Astrocyte (in vitro differentiated cells and primary cell): ENCODE results near the gene TOM1L2. TPM values are rescaled to one million over a fixed set of nuclear protein-coding genes. Genes with fewer than 3 reads are reported as not detected.
A peak's percentile ranks its signal among the peaks of the same experiment; 100 is the strongest.

ENCODE experiments used
- DNase-seq: peaks from one replicate; pipeline ENCODE4 v3.0.0-alpha.2; 2010; ENCODE audit warnings: low read depth
- FAIRE-seq: peaks from 2 replicates; lab custom pipeline; 2011; peaks lifted over from hg19 to GRCh38; lab: Jason Lieb, UNC
- H2AFZ ChIP-seq: 2 replicates; pipeline ENCODE4 v1.6.0; 2012; ENCODE audit warnings: low read depth, low read length, inconsistent platforms
- H3K27ac ChIP-seq: 2 replicates; pipeline ENCODE4 v1.5.1; 2011; ENCODE audit warnings: low read depth, low read length, inconsistent platforms
- H3K27me3 ChIP-seq: 2 replicates; pipeline ENCODE4 v1.6.0; 2011; ENCODE audit warnings: low read length, inconsistent platforms; ENCODE audit not compliant: insufficient read depth
- H3K36me3 ChIP-seq: 2 replicates; pipeline ENCODE4 v1.5.1; 2011; ENCODE audit warnings: low read length, inconsistent platforms; ENCODE audit not compliant: insufficient read depth
- H3K4me1 ChIP-seq: 2 replicates; pipeline ENCODE4 v1.5.1; 2011; ENCODE audit warnings: low read length, inconsistent platforms; ENCODE audit not compliant: insufficient read depth
- H3K4me2 ChIP-seq: 2 replicates; pipeline ENCODE4 v1.6.0; 2012; ENCODE audit warnings: low read length, inconsistent platforms
- H3K4me3 ChIP-seq: 2 replicates; pipeline ENCODE4 v1.5.1; 2011; ENCODE audit warnings: low read depth, mild to moderate bottlenecking, low read length, inconsistent platforms; ENCODE audit not compliant: insufficient read depth
- H3K79me2 ChIP-seq: 2 replicates; pipeline ENCODE4 v1.6.0; 2012; ENCODE audit warnings: mild to moderate bottlenecking, low read length, inconsistent platforms; ENCODE audit not compliant: insufficient read depth
- H3K9ac ChIP-seq: 2 replicates; pipeline ENCODE4 v1.6.0; 2012; ENCODE audit warnings: mild to moderate bottlenecking, low read length, inconsistent platforms
- H3K9me3 ChIP-seq: 2 replicates; pipeline ENCODE4 v1.5.1; 2012; ENCODE audit warnings: low read depth, mild to moderate bottlenecking, low read length, inconsistent platforms; ENCODE audit not compliant: insufficient read depth
- H4K20me1 ChIP-seq: 2 replicates; pipeline ENCODE4 v1.6.0; 2012; ENCODE audit warnings: low read length, inconsistent platforms; ENCODE audit not compliant: insufficient read depth
- H3K27ac Mint-ChIP-seq: one replicate; pipeline ENCODE4 v1.8.0; 2021; ENCODE audit warnings: mild to moderate bottlenecking, mixed read lengths; ENCODE audit not compliant: unreplicated experiment
- H3K27me3 Mint-ChIP-seq: one replicate; pipeline ENCODE4 v1.8.0; 2021; ENCODE audit warnings: low read depth, mixed read lengths; ENCODE audit not compliant: unreplicated experiment
- H3K36me3 Mint-ChIP-seq: one replicate; pipeline ENCODE4 v1.8.0; 2021; ENCODE audit warnings: low read depth, mixed read lengths; ENCODE audit not compliant: unreplicated experiment
- H3K4me1 Mint-ChIP-seq: one replicate; pipeline ENCODE4 v1.8.0; 2021; ENCODE audit warnings: low read depth, mixed read lengths; ENCODE audit not compliant: unreplicated experiment
- H3K4me3 Mint-ChIP-seq: one replicate; pipeline ENCODE4 v1.8.0; 2021; ENCODE audit warnings: mild to moderate bottlenecking, moderate library complexity, mixed read lengths; ENCODE audit not compliant: unreplicated experiment
- H3K9me3 Mint-ChIP-seq: one replicate; pipeline ENCODE4 v1.8.0; 2021; ENCODE audit warnings: mild to moderate bottlenecking, mixed read lengths; ENCODE audit not compliant: unreplicated experiment
- CTCF ChIP-seq: IDR thresholded peaks from 2 replicates; pipeline ENCODE4 v1.5.1; 2011; ENCODE audit warnings: low read depth, mild to moderate bottlenecking, inconsistent platforms, low read length, moderate library complexity; ENCODE audit not compliant: insufficient read depth
- EZH2 ChIP-seq: IDR thresholded peaks from 2 replicates; pipeline ENCODE4 v1.6.1; 2012; ENCODE audit warnings: mild to moderate bottlenecking, low read length, inconsistent platforms; ENCODE audit not compliant: insufficient read depth
- total RNA-seq: library from RNA; stranded (reverse); gene quantifications from 2 replicates; pipeline ENCODE4 v1.2.1, GENCODE V29; 2021

TOM1L2 gene
- total RNA-seq, 1 donor from 2014 or later: 54.4 TPM

- Histone ChIP-seq H2AFZ (no peak overlapping the region), H3K79me2 (peaks cover 55% of the 10 kb centered on the region), H3K4me3 (no peak overlapping the region), H3K9me3 (no peaks in the 10 kb centered on the region), H3K27ac (peak overlapping the region; percentile 13), H3K36me3 (no peaks in the 10 kb centered on the region), H3K4me1 (peaks cover 61% of the 10 kb centered on the region), H3K27me3 (no peaks in the 10 kb centered on the region), H3K4me2 (peak overlapping the region; percentile 0), H4K20me1 (peaks cover 21% of the 10 kb centered on the region), H3K9ac (no peak overlapping the region)
- DNase-seq (peak; percentile 64), FAIRE-seq (peak; percentile 62)
- Mint-ChIP-seq H3K27me3 (no peaks in the 10 kb centered on the region), H3K4me3 (peak overlapping the region; percentile 23), H3K4me1 (peaks cover 82% of the 10 kb centered on the region), H3K9me3 (no peaks in the 10 kb centered on the region), H3K36me3 (peaks cover 2% of the 10 kb centered on the region), H3K27ac (peak overlapping the region; percentile 77)
- no peak for TF ChIP-seq EZH2
Measured at GRCh38 chr17:17937201-17937853, 34.9 kb downstream of the TOM1L2 start.

- no peaks in the 10 kb centered on the region for H3K36me3 Mint-ChIP-seq
- peak overlapping the region; percentile 64 for H3K27ac ChIP-seq
- no peak overlapping the region for H3K4me3 ChIP-seq
- peaks cover 21% of the 10 kb centered on the region for H4K20me1 ChIP-seq
- no peak overlapping the region for H2AFZ ChIP-seq
- H3K4me1 ChIP-seq: peaks cover 54% of the 10 kb centered on the region
- peak; percentile 66 for FAIRE-seq
- peak overlapping the region; percentile 75 for H3K4me2 ChIP-seq
- no peaks in the 10 kb centered on the region for H3K9me3 Mint-ChIP-seq
- no peaks in the 10 kb centered on the region for H3K36me3 ChIP-seq
- peaks cover 65% of the 10 kb centered on the region for H3K4me1 Mint-ChIP-seq
- peak overlapping the region; percentile 97 for H3K27ac Mint-ChIP-seq
- DNase-seq: peak; percentile 92
- H3K9me3 ChIP-seq: no peaks in the 10 kb centered on the region
- no peaks in the 10 kb centered on the region for H3K27me3 Mint-ChIP-seq
- H3K79me2 ChIP-seq: peaks cover 56% of the 10 kb centered on the region
- no peaks in the 10 kb centered on the region for H3K27me3 ChIP-seq
- peak overlapping the region; percentile 58 for H3K4me3 Mint-ChIP-seq
- no peak for TF ChIP-seq EZH2
- no peak for TF ChIP-seq CTCF
- H3K9ac ChIP-seq: peak overlapping the region; percentile 48
Measured at GRCh38 chr17:17935321-17936271, 36.6 kb downstream of the TOM1L2 start.

GRCh38 chr17:17934806-17935205, 37.4 kb downstream of the TOM1L2 start:
- no peaks in the 10 kb centered on the region for H3K9me3 ChIP-seq
- H3K36me3 Mint-ChIP-seq: no peaks in the 10 kb centered on the region
- H3K27me3 ChIP-seq: no peaks in the 10 kb centered on the region
- no peak for FAIRE-seq
- H3K9me3 Mint-ChIP-seq: no peaks in the 10 kb centered on the region
- H3K4me3 Mint-ChIP-seq: no peak overlapping the region
- peaks cover 60% of the 10 kb centered on the region for H3K79me2 ChIP-seq
- H4K20me1 ChIP-seq: peaks cover 21% of the 10 kb centered on the region
- no peak overlapping the region for H2AFZ ChIP-seq
- peak overlapping the region; percentile 16 for H3K4me2 ChIP-seq
- no peak overlapping the region for H3K4me3 ChIP-seq
- no peak for TF ChIP-seq EZH2
- no peak for TF ChIP-seq CTCF
- peaks cover 65% of the 10 kb centered on the region for H3K4me1 Mint-ChIP-seq
- H3K4me1 ChIP-seq: peaks cover 53% of the 10 kb centered on the region
- no peak for DNase-seq
- H3K27ac ChIP-seq: peak overlapping the region; percentile 0
- no peaks in the 10 kb centered on the region for H3K36me3 ChIP-seq
- peak overlapping the region; percentile 6 for H3K9ac ChIP-seq
- H3K27ac Mint-ChIP-seq: peak overlapping the region; percentile 97
- H3K27me3 Mint-ChIP-seq: no peaks in the 10 kb centered on the region
